DMS153 treated with DMSO at 0.1 percent for 48 hours (cell line): Measurements from ENCODE around the gene EID2B.

Source experiments
- DNase-seq: peaks from one replicate; lab custom pipeline; 2025; ENCODE audit not compliant: unreplicated experiment; lab: John Stamatoyannopoulos, UW

EID2B gene, protein sequence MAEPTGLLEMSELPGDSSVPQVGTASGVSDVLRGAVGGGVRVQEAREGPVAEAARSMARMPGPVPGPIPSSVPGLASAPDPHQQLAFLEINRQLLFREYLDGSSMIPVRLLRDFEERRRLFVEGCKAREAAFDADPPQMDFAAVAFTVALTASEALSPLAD

DNA sequence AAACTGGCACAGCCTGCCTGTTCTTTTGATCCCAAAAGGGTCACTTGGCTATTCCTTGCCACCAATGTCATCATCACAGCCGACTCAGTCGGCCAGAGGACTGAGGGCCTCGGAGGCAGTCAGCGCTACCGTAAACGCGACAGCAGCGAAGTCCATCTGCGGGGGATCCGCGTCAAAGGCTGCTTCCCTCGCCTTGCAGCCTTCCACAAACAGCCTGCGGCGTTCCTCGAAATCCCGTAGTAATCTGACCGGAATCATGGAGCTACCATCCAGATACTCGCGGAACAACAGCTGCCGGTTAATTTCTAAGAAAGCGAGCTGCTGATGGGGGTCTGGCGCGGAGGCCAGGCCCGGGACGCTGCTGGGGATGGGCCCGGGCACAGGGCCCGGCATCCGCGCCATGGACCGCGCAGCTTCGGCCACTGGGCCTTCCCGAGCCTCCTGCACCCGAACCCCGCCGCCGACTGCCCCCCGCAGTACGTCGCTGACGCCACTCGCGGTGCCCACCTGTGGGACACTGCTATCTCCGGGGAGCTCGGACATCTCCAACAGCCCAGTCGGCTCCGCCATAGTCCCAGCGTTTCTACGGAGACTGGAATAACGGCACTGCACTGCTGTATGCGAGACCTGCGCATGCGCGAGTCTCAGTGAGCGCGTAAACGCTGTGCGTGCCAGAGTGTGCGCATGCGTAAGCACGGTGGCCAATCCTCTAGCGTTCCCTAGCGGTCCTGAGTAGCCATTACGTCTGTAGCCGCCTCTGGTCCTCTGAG lies at the start of gene EID2B:
EID2B (minus strand) TSS at position 620 of the 770 bp plus-strand sequence; CDS start at position 570, 50 bp downstream.
- peak; percentile 98 for DNase-seq

DNA sequence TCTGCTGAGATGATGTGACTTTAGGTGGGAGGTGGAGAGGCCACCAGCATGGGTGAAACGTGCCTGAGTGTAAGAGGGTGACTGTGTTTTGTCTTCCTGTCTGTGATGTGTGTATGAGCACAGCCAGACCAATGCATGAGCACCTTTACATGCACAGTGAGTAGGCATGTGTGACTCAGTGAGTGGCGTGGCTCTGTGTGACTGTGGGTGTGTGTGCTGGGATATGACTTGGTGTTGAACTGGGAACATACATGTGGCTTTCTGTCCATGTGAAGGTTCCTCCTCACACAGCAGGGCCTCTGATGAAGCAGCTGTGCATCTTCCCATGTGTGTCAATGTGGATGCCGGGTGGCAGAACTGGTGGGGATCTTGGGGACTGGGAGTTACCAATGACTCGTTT lies 49.8 kb upstream of the EID2B start:
- no peak for DNase-seq

DNA sequence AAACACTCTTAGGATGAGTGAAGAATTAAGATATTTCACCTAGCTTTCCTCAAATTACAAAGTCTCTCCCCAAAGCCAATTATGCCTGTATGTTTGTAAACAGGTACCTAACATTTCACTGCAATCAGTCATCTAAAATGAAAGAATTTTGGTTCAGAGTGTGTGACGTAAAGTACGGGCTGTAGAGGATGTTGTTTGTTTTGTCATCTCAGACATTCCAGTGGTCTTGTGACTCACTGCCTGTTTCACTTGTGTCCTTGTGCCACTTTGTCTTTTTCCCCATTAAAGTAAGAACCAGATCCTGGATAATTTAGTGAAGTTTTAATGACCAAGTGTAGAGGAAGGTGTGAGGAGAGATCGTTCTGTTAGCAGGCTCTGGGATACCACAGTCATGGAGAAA lies 36.0 kb upstream of the EID2B start:
- DNase-seq, result no peak

DNA sequence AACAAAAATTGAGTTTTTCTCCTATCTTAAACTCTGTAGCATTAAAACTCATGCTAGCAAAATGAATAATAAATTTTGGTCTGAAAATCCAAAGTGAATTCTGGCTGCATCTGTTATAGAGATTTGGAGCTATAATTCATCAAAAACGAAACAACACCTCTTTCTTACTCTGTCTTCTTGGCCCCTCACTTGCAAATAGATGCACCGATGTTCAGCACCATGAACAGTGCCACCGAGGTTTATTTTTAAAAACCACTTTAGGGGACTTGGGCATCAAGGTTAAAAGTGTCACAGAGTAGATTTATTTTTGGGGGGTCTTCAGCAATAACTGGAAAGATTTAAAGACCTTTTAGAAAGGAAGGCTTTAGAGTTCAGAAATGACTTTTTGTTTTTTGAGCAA lies 33.4 kb upstream of the EID2B start:
- no peak for DNase-seq

DNA sequence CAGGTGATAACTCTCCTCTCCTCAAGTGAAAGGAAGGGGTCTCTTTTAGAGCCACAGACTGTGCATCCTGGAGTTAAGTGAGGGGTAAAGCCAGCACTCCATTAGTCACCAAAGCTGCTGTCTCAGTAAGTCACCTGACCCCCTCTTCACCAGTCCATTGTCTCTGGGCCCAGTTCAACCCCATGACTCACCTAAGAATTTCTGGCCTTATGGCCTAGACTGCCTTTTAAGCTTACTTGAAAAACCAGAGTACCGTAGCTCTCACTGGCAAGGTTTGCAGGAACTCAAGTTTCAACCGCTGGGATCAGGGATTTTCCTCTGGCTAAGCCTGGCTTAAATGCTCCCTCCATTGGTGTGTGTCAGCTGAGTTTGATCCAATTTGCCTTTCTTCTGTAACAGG lies 30.8 kb upstream of the EID2B start:
- DNase-seq, result no peak

DNA sequence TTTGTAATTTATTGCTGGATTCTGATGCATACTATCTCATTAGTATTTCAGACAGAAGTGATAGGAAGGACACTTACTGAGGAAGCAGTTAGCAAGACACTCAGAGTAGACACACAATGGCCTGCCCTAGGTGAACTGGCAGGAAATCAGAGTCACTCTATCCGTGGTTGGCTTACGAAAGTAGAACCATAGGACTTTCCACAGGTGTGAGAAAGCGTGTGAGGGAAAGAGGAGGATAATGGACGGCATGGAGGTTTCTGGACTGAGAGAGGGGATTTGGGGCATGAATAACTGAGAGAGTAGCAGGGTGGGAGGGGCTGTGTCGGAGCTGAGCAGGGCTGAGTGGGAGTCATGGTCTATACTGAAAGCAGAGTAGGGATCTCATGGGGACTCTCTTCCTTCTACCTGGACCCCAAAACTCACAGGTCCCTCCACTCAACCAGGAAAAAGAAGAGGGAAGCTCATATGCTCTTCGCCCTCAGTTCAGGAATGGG lies 26.0 kb upstream of the EID2B start:
- no peak for DNase-seq

DNA sequence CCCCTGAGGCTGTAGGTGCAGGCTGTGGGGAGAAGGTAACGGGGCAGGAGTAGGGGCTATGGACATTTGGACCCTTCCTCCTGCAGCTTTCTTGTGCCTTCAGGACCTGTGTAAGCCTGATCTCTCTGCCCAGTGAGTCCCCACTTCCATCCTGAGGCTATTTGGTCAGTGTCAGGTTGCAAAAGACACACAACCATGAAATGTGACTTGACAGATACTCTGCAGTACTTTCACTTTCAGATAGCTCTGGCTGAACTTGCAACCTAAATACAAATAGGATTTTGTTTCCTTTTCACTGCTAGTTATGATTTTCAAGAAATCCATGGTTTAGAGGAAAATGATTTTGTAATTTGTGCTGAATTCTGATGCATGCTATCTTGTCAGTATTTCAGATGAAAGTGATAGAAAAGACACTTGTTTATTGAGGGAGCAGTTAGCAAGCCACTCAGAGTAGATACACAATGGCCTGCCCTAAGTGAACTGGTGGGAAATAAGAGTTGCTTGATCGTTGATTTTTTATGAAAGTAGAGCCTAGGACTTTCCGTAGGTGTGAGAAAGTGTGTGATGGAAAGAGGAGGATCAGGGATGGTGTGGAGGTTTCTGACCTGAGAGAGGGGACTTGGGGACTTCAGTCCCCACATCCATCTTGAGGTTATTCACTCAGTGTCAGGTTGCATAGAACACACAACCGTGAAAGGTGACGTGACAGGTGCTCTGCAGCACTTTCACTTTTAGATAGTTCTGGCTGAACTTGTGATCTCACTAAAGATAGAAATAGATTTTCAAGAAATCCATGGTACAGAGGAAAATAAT lies 25.4 kb upstream of the EID2B start:
- DNase-seq, result peak; percentile 56

DNA sequence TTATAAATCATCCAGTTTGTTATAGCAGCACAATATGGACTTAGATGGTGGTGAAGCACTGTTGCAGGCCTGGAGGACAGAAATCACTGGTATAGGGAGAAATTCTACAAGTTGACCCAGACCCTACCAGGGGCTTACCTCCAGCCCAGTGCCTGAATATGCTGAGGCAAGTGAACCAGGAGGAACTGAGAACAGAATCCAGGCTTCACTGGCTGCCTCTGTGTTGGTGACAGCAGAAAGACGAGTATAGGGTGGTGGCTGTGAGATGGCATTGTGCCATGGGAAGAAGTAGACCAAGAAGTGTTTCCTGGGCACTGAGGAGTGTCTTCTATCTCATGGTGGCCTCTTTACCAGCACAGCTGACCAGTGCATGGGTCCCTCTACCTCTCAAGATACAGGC lies 23.2 kb upstream of the EID2B start:
- no peak for DNase-seq

DNA sequence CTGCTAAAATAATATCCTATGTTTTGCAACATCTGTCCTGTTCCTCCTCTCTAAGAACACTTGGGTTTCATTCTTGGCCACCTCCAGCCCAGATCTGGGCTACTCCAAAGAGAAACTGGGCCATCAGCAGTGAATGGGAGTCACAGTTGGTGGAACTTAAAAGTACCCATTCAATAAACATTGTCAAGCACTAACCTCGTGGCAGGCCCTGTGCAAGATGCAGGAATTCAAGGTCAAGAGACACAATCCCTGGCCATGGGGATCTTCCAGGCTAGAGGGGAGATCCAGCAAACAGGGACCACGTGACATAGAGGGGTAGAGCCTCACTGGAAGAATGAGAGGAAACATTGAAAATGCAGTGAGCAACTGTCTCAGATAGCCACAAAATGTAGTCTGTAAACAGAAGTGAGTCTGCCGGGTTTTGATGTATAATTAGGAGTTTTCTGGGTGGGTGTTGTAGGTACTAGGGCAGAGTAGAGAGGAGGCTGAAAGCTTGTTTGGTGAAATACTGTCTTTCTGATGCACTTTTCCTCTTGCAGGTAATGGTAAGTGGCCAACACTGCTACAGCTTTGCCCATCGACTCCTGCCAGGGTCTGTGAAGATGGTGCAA lies 22.2 kb upstream of the EID2B start:
- DNase-seq, result no peak

DNA sequence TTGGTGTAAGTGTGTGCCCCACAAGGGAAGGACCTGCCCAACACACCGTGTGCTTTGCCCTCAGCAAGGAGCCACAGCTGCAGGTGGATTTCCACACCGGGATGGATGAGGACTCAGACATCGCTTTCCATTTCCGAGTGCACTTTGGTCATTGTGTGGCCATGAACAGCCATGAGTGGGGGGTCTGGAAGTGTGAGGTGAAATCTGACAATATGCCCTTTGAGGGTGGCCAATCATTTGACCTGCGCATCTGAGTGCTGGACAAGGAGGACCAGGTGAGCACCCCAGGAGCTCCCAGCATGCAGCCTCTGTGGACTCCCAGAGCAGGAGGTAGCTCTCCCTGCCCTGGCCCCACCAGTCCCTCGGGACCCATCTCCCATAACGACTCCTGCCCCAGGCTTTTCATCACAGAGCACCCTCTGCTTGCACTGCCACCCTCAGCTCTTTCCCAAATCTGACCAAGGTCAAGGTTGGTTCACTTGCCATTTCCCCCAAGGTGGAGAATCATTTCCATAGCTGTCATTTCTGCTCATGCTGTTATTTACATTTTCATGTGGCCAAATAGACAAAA lies 20.5 kb upstream of the EID2B start:
- no peak for DNase-seq

DNA sequence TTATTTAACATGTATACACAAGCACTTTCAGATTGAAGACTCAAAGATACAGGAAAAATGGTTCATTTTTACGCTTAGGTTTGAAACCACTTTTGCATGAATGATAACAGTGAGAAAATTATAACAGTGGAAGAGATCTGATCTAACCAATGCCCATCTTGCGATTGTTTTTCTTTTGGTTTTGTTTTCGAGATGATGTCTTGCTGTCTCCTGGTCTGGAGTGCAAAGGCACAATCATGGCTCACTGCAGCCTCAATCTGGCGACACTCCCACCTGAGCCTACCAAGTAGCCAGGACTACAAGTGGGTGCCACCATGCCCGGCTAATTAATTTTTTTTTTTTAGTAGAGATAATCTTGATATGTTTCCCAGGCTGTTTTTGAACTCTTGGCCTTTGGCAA lies 17.5 kb upstream of the EID2B start:
- no peak for DNase-seq

DNA sequence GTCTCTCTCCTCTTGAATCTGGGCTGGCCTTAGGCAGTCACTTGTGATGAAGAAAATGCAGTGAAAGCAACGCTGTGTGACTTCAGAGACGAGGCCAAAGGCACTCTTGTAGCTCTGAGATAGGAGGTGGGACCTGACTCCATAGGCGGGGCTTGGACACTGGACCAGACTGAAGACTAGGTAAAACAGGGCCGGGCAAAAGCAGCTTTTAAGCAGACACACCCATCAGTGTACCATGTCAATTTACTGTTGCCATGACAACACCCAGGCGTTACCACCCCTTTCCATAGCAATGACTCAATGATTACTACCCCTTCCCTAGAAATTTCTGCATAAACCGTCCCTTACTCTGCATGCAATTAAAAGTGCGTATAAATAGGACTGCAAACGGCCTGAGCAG lies 13.9 kb upstream of the EID2B start:
- no peak for DNase-seq

DNA sequence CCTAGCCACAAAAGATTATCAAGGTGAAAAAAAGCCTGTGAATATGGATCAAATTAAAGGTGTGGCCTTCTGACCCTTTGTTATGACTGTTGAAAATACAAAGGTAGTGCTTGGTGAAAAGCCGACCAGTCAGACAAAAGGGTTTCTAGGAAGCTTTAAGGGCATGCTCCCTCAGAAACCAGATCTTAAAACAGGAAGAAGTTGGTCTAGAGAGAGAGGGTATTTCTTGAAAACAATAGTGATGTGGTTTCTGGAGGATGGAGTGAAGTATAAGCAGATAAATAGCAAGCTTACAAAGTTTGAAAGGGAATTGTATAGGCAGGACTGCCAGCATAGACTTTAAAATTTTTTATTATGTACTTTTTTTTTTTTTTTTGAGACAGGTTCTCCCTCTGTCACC lies 12.3 kb upstream of the EID2B start:
- DNase-seq, result no peak

DNA sequence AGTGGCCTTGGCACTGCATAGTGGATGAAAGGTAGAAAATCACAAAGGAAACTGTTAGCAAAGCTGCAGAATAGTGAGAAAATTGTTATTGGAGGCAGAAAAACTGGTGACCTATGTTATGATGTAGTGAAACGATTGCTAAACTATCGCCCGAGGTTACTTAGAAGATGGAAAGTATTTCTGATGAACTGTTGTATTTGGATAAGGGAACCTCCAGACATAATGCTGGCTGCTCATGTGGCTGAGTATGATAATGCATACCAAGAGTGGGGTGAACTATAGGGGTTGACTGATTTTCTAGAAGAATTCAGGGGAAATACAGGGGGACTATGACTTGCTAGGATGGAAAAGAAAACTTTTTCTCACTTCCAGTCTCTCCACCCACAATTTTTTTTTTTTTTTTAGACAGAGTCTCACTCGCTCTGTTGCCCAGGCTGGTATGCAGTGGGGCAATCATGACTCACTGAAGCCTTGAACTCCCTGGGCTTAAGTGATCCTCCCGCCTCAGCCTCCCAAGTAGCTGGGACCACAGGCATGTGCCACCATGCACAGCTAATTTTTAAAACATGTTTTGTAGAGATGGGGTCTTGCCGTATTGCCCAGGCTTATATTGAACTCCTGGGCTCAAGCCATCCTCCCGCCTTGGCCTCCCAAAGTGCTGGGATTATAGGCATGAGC lies 11.7 kb upstream of the EID2B start:
- no peak for DNase-seq

DNA sequence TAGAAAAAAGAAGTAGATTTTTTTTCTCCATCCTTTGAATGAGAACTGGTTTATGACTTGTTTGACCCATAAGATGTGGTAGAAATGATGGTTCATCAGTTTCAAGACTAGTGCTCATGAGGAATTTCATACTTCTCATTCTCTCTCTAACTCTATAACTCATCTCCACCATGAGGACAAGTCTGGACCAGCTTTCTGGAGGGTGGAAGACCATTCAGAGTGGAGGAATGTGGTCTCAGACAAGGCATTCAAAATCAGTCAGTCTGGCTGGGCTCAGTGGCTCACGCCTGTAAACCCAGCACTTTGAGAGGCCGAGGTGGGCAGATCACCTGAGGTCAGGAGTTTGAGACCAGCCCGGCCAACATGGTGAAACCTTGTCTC lies 10.8 kb upstream of the EID2B start:
- no peak for DNase-seq

DNA sequence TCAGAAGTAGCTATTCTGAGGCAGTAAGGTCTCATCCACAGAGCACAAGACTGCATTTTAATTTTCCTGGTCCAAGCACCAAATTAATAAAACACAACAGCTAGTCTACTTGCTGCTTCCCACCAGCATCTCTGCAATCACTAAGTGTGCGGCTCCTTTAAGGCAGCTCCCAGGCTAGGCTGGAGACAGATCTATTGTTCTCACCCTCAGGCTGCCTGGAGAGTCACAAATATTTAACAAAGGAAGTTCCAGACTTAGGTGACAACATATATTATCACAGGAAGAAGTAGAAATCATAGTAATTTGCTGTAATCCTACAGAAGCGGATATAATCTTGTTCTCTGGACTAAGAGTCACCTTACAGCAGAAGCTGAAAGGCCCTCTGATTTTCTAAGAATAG lies 9.6 kb upstream of the EID2B start:
- DNase-seq, result no peak

DNA sequence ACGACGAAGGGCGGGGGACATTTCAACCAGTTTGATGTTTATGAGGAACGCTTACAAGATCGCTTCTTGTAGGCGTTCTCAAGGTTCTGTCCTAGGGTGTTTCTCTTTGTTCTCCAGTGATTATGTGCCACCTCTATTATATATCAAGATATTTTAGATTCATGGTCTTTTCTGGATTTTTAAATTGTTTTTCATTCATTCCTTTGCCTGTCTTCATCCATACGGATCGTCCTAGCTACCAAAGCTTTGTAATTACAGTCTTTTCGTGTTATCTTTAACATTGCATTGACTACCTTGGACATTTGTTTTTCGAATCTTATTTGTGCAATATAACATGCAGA lies 7.7 kb upstream of the EID2B start:
- no peak for DNase-seq

DNA sequence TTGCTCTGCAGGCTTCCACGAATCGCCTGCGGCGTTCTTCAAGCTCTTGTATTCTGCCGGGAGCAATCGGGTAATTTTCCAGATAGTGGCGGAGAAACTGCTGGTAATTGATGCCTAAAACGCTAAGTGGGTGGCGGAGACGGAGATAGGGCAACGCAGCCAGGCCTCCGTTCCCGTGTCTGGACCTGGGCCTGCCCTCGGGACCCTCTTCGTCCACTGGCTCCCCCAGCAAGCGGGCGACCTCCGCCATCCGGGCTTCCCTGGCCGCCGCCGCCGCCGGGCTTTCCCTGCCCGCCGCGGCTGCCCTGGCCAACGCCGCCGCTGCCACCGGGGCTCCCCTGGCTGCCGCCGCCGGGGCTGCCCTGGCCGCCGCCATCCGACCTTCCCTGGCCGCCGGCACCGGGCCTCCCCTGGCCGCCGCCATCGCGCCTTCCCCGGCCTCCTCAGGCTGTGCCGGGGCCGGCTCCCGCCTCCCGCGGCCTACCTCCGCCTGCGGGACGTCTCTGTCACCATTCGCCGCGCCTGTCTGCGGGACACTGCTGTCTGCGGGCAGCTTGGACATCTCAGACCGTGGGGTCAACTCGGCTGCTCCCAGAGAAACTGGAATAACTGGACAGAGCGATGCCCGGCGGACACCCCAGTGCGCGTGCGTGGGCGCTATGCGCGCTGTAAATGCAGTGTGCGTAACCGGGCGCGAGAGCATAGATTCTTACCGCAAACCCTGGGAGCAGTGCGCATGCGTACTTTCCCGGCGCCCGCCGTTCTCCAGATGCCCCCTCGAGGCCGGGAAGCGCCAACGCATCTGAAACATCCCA lies 7.1 kb upstream of the EID2B start, which contains the start of gene EID2:
EID2 (minus strand) TSS at position 644 of the 815 bp plus-strand sequence; CDS start at position 562, 82 bp downstream.
- DNase-seq, result peak; percentile 90

DNA sequence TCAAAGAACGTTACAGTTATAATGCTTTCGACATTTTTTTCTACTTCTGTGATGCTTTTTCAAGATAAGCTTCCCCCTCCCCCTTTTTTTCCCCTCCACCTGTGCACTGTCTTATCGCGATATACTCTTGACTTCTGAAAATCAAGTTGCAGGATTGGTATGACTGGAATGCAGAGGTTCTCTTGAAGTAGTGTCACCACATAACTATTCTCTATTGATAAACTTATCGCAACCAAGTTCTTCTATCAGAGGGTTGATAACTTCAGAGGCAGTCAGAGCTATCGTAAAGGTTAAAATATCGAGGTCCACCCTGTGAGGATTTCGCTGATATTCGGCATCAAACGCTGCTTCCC lies 6.5 kb upstream of the EID2B start:
- DNase-seq, result no peak

DNA sequence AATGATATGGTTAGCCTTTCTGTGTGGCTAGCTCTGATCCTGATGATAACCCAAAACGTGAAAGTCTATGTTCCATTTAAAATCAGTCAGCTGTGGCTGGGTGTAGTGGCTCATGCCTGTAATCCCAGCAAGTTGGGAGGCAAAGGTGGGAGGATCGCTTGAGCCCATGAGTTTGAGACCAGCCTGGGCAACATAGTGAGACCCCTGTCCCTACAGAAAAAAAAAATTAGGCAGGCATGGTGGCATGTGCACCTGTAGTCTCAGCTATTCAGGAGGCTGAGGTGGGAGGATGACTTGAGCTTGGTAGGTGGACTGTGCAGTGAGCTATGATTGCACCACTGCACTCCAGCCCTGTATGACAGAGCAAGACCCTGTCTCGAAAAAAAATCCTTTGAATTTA lies 1.1 kb upstream of the EID2B start:
- no peak for DNase-seq
